HEK293 (cell line): Measurements from ENCODE around the gene COMMD7.

Source experiments
- GLI2 ChIP-seq: fragments of 450-650 bp; formaldehyde crosslinking; IDR thresholded peaks from 2 replicates; pipeline ENCODE4; 2017; ENCODE audit warnings: missing biosample characterization, missing genetic modification characterization, low read depth, borderline replicate concordance
- HOXD13 ChIP-seq: sonication (generic); formaldehyde crosslinking; IDR thresholded peaks from 2 replicates; pipeline ENCODE4 v1.8.0; 2022; ENCODE audit warnings: missing genetic modification reagents, borderline replicate concordance
- IKZF3 ChIP-seq: fragments of 450-650 bp; IDR thresholded peaks from 2 replicates; pipeline ENCODE4 v1.5.0; 2018; ENCODE audit warnings: missing biosample characterization, mild to moderate bottlenecking, missing genetic modification characterization, moderate library complexity
- KLF7 ChIP-seq: fragments of 450-650 bp; formaldehyde crosslinking; IDR thresholded peaks from 2 replicates; pipeline ENCODE4 v1.5.1; 2016; ENCODE audit warnings: missing biosample characterization, missing genetic modification characterization, borderline replicate concordance
- KLF8 ChIP-seq: fragments of 450-650 bp; formaldehyde crosslinking; IDR thresholded peaks from 2 replicates; pipeline ENCODE4 v1.5.1; 2016; ENCODE audit warnings: missing biosample characterization, missing genetic modification characterization
- PRDM1 ChIP-seq: fragments of 450-650 bp; formaldehyde crosslinking; IDR thresholded peaks from 2 replicates; pipeline ENCODE4; 2016; ENCODE audit warnings: missing biosample characterization, missing genetic modification characterization
- TCF7L2 ChIP-seq: IDR thresholded peaks from 2 replicates; pipeline ENCODE4 v1.6.1; 2011; ENCODE audit warnings: low read depth, mild to moderate bottlenecking, inconsistent platforms, low read length, moderate library complexity, borderline replicate concordance
- YY1 ChIP-seq: fragments of 450-650 bp; formaldehyde crosslinking; IDR thresholded peaks from 2 replicates; pipeline ENCODE4 v1.5.1; 2018; ENCODE audit warnings: missing biosample characterization, missing genetic modification characterization
- YY2 ChIP-seq: fragments of 450-650 bp; formaldehyde crosslinking; IDR thresholded peaks from 2 replicates; pipeline ENCODE4 v1.5.1; 2016; ENCODE audit warnings: missing biosample characterization, missing genetic modification characterization
- ZBTB17 ChIP-seq: fragments of 450-650 bp; formaldehyde crosslinking; IDR thresholded peaks from 2 replicates; pipeline ENCODE4 v1.5.1; 2016; ENCODE audit warnings: missing biosample characterization, missing genetic modification characterization
- ZBTB8A ChIP-seq: fragments of 450-650 bp; formaldehyde crosslinking; IDR thresholded peaks from 2 replicates; pipeline ENCODE4 v1.5.1; 2016; ENCODE audit warnings: missing biosample characterization, missing genetic modification characterization
- ZFP41 ChIP-seq: fragments of 450-650 bp; formaldehyde crosslinking; IDR thresholded peaks from 2 replicates; pipeline ENCODE4 v1.5.1; 2016; ENCODE audit warnings: missing biosample characterization, missing genetic modification characterization, borderline replicate concordance
- ZNF155 ChIP-seq: fragments of 450-650 bp; formaldehyde crosslinking; IDR thresholded peaks from 2 replicates; pipeline ENCODE4 v1.5.1; 2016; ENCODE audit warnings: missing biosample characterization, missing genetic modification characterization
- ZNF214 ChIP-seq: fragments of 450-650 bp; formaldehyde crosslinking; IDR thresholded peaks from 2 replicates; pipeline ENCODE4 v1.5.1; 2017; ENCODE audit warnings: missing biosample characterization, mild to moderate bottlenecking, missing genetic modification characterization, borderline replicate concordance
- ZNF24 ChIP-seq: fragments of 450-650 bp; formaldehyde crosslinking; IDR thresholded peaks from 2 replicates; pipeline ENCODE4 v1.5.1; 2016; ENCODE audit warnings: missing biosample characterization, missing genetic modification characterization
- ZNF248 ChIP-seq: fragments of 450-650 bp; formaldehyde crosslinking; IDR thresholded peaks from 2 replicates; pipeline ENCODE4 v1.5.1; 2017; ENCODE audit warnings: missing biosample characterization, missing genetic modification characterization
- ZNF311 ChIP-seq: fragments of 450-650 bp; formaldehyde crosslinking; IDR thresholded peaks from 2 replicates; pipeline ENCODE4 v1.5.1; 2017; ENCODE audit warnings: missing biosample characterization, missing genetic modification characterization, borderline replicate concordance
- ZNF335 ChIP-seq: fragments of 450-650 bp; formaldehyde crosslinking; conservative IDR thresholded peaks from 2 replicates; pipeline ENCODE4 v1.5.1; 2016; ENCODE audit warnings: missing biosample characterization, missing genetic modification characterization
- ZNF391 ChIP-seq: fragments of 450-650 bp; formaldehyde crosslinking; IDR thresholded peaks from 2 replicates; pipeline ENCODE4 v1.5.1; 2016; ENCODE audit warnings: low read depth, missing biosample characterization, missing genetic modification characterization, borderline replicate concordance
- ZNF548 ChIP-seq: fragments of 450-650 bp; formaldehyde crosslinking; IDR thresholded peaks from 2 replicates; pipeline ENCODE4 v1.5.1; 2016; ENCODE audit warnings: missing biosample characterization, missing genetic modification characterization
- ZNF549 ChIP-seq: fragments of 450-650 bp; IDR thresholded peaks from 2 replicates; pipeline ENCODE4 v1.5.1; 2018; ENCODE audit warnings: missing biosample characterization, missing genetic modification characterization, mild to moderate bottlenecking, inconsistent platforms, moderate library complexity
- ZNF555 ChIP-seq: fragments of 450-650 bp; formaldehyde crosslinking; conservative IDR thresholded peaks from 2 replicates; pipeline ENCODE4 v1.5.1; 2017; ENCODE audit warnings: missing biosample characterization, mild to moderate bottlenecking, missing genetic modification characterization, inconsistent platforms
- ZNF561 ChIP-seq: fragments of 450-650 bp; IDR thresholded peaks from 2 replicates; pipeline ENCODE4 v1.5.1; 2018; ENCODE audit warnings: missing biosample characterization, missing genetic modification characterization, borderline replicate concordance
- ZNF600 ChIP-seq: fragments of 450-650 bp; formaldehyde crosslinking; IDR thresholded peaks from 2 replicates; pipeline ENCODE4 v1.5.1; 2016; ENCODE audit warnings: missing biosample characterization, missing genetic modification characterization
- ZNF623 ChIP-seq: fragments of 450-650 bp; formaldehyde crosslinking; IDR thresholded peaks from 2 replicates; pipeline ENCODE4 v1.5.1; 2016; ENCODE audit warnings: missing biosample characterization, missing genetic modification characterization
- ZNF624 ChIP-seq: fragments of 450-650 bp; formaldehyde crosslinking; IDR thresholded peaks from 2 replicates; pipeline ENCODE4 v1.5.1; 2017; ENCODE audit warnings: missing biosample characterization, missing genetic modification characterization
- ZNF701 ChIP-seq: fragments of 450-650 bp; formaldehyde crosslinking; IDR thresholded peaks from 2 replicates; pipeline ENCODE4 v1.5.1; 2016; ENCODE audit warnings: missing biosample characterization, missing genetic modification characterization
- ZNF747 ChIP-seq: fragments of 450-650 bp; formaldehyde crosslinking; IDR thresholded peaks from 2 replicates; pipeline ENCODE4 v1.5.1; 2016; ENCODE audit warnings: missing biosample characterization, missing genetic modification characterization
- ZNF76 ChIP-seq: fragments of 450-650 bp; formaldehyde crosslinking; IDR thresholded peaks from 2 replicates; pipeline ENCODE4; 2016; ENCODE audit warnings: low read depth, missing biosample characterization, missing genetic modification characterization, borderline replicate concordance
- ZNF785 ChIP-seq: fragments of 450-650 bp; formaldehyde crosslinking; IDR thresholded peaks from 2 replicates; pipeline ENCODE4 v1.5.1; 2016; ENCODE audit warnings: missing biosample characterization, missing genetic modification characterization
- ZSCAN23 ChIP-seq: fragments of 450-650 bp; formaldehyde crosslinking; IDR thresholded peaks from 2 replicates; pipeline ENCODE4 v1.5.1; 2016; ENCODE audit warnings: missing biosample characterization, missing genetic modification characterization
- TF ChIP-seq, protein P1 (sequence below): fragments of 450-650 bp; formaldehyde crosslinking; optimal IDR thresholded peaks from 2 replicates; pipeline ENCODE3; 2016; ENCODE audit warnings: missing biosample characterization, mild to moderate bottlenecking, missing genetic modification characterization
- TF ChIP-seq, protein P2 (sequence below): fragments of 450-650 bp; formaldehyde crosslinking; IDR thresholded peaks from 2 replicates; pipeline ENCODE4 v1.5.1; 2016; ENCODE audit warnings: missing biosample characterization, missing genetic modification characterization
- TF ChIP-seq, protein P3 (sequence below): fragments of 450-650 bp; formaldehyde crosslinking; IDR thresholded peaks from 2 replicates; pipeline ENCODE4 v1.5.1; 2016; ENCODE audit warnings: missing biosample characterization, missing genetic modification characterization
- TF ChIP-seq, protein P4 (sequence below): fragments of 450-650 bp; formaldehyde crosslinking; IDR thresholded peaks from 2 replicates; pipeline ENCODE4 v1.5.1; 2016; ENCODE audit warnings: missing biosample characterization, missing genetic modification characterization
- TF ChIP-seq, protein P5 (sequence below): fragments of 450-650 bp; formaldehyde crosslinking; IDR thresholded peaks from 2 replicates; pipeline ENCODE4 v1.5.1; 2016; ENCODE audit warnings: missing biosample characterization, missing genetic modification characterization, borderline replicate concordance

COMMD7 gene

DNA sequence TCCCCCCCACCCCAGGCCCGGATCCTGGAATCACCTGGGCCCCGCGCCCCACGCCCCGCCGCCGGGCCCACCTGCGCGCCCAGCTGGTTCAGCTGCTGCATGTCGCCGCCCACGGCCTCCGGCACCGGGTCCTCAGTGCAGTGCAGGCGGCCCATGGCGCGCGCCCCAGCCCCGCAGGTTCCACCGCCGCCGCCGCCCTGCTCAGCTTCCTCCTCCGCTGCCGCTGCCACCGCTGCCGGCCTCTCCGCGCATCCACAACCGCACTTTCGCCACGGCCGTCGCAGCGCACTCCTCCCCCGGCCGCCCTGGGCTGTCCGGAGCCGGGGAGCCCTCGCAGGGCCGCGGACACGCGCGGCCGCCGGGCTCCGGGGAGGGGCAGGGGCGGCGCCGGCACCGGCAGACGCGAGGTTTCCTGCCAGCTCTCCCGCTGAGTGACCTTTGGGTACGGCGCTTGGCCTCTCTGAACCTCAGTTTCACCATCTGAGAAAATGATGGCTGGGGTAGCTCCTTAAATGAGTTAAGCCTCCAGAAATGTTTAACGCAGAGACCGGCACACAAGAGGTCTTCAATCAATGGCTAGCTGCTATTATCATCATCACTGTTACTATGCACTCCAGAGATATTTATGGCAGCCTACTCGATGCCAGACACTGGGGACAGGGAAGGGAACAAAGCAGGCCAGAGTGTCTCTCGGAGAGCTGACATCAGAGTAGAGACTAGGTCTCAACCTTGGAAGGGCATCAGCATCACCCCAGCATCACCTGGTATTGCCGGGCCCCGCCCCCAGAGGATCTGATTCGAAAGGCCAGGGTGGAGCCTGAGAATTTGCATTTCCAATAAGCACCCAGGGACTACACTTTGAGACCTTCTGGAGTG is at the start of gene COMMD7 (continued):
- TF ChIP-seq ZNF747 (tag by site-specific recombination) (no peak), KLF8 (tag by site-specific recombination) (0 out of 2 replicates have a peak, but pooled peaks have one; percentile 8), ZNF555 (tag by site-specific recombination) (no peak), TCF7L2 (no peak), ZNF311 (tag by site-specific recombination) (no peak), YY1 (tag by site-specific recombination) (peak; percentile 45; the same call in 1 of the 2 replicates), ZBTB8A (tag by site-specific recombination) (0 out of 2 replicates have a peak, but pooled peaks have one; percentile 4), KLF7 (no peak), ZNF248 (tag by site-specific recombination) (no peak), ZNF76 (tag by site-specific recombination) (no peak), ZSCAN23 (no peak), ZNF600 (tag by site-specific recombination) (no peak), PRDM1 (tag by site-specific recombination) (no peak), ZBTB17 (tag by site-specific recombination) (0 out of 2 replicates have a peak, but pooled peaks have one; percentile 30), YY2 (tag by site-specific recombination) (no peak), ZNF391 (tag by site-specific recombination) (no peak), ZFP41 (tag by site-specific recombination) (no peak), ZNF335 (tag by site-specific recombination) (peak; percentile 95), IKZF3 (peak; percentile 29; the same call in 1 of the 2 replicates), ZNF214 (tag by site-specific recombination) (no peak), ZNF155 (tag by site-specific recombination) (no peak), ZNF624 (tag by site-specific recombination) (no peak), ZNF623 (no peak), ZNF24 (tag by site-specific recombination) (no peak), GLI2 (tag by site-specific recombination) (no peak), ZNF548 (tag by site-specific recombination) (no peak), ZNF785 (tag by site-specific recombination) (no peak), ZNF549 (tag by site-specific recombination) (no peak), HOXD13 (CRISPR knock-in tag) (no peak), ZNF561 (tag by site-specific recombination) (0 out of 2 replicates have a peak, but pooled peaks have one; percentile 40), ZNF701 (tag by site-specific recombination) (no peak)
- TF ChIP-seq, protein P1, sequence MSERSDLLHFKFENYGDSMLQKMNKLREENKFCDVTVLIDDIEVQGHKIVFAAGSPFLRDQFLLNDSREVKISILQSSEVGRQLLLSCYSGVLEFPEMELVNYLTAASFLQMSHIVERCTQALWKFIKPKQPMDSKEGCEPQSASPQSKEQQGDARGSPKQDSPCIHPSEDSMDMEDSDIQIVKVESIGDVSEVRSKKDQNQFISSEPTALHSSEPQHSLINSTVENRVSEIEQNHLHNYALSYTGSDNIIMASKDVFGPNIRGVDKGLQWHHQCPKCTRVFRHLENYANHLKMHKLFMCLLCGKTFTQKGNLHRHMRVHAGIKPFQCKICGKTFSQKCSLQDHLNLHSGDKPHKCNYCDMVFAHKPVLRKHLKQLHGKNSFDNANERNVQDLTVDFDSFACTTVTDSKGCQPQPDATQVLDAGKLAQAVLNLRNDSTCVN (tag by site-specific recombination) = peak; percentile 67
- TF ChIP-seq, protein P2, sequence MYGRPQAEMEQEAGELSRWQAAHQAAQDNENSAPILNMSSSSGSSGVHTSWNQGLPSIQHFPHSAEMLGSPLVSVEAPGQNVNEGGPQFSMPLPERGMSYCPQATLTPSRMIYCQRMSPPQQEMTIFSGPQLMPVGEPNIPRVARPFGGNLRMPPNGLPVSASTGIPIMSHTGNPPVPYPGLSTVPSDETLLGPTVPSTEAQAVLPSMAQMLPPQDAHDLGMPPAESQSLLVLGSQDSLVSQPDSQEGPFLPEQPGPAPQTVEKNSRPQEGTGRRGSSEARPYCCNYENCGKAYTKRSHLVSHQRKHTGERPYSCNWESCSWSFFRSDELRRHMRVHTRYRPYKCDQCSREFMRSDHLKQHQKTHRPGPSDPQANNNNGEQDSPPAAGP = no peak
- TF ChIP-seq, protein P3, sequence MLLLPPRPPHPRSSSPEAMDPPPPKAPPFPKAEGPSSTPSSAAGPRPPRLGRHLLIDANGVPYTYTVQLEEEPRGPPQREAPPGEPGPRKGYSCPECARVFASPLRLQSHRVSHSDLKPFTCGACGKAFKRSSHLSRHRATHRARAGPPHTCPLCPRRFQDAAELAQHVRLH = no peak
- TF ChIP-seq, protein P4, sequence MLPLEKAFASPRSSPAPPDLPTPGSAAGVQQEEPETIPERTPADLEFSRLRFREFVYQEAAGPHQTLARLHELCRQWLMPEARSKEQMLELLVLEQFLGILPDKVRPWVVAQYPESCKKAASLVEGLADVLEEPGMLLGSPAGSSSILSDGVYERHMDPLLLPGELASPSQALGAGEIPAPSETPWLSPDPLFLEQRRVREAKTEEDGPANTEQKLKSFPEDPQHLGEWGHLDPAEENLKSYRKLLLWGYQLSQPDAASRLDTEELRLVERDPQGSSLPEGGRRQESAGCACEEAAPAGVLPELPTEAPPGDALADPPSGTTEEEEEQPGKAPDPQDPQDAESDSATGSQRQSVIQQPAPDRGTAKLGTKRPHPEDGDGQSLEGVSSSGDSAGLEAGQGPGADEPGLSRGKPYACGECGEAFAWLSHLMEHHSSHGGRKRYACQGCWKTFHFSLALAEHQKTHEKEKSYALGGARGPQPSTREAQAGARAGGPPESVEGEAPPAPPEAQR (tag by site-specific recombination) = no peak
- TF ChIP-seq, protein P5, sequence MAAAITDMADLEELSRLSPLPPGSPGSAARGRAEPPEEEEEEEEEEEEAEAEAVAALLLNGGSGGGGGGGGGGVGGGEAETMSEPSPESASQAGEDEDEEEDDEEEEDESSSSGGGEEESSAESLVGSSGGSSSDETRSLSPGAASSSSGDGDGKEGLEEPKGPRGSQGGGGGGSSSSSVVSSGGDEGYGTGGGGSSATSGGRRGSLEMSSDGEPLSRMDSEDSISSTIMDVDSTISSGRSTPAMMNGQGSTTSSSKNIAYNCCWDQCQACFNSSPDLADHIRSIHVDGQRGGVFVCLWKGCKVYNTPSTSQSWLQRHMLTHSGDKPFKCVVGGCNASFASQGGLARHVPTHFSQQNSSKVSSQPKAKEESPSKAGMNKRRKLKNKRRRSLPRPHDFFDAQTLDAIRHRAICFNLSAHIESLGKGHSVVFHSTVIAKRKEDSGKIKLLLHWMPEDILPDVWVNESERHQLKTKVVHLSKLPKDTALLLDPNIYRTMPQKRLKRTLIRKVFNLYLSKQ (tag by site-specific recombination) = no peak
